ENCODE measurements around the gene DDX20.

DDX20 gene

DNA sequence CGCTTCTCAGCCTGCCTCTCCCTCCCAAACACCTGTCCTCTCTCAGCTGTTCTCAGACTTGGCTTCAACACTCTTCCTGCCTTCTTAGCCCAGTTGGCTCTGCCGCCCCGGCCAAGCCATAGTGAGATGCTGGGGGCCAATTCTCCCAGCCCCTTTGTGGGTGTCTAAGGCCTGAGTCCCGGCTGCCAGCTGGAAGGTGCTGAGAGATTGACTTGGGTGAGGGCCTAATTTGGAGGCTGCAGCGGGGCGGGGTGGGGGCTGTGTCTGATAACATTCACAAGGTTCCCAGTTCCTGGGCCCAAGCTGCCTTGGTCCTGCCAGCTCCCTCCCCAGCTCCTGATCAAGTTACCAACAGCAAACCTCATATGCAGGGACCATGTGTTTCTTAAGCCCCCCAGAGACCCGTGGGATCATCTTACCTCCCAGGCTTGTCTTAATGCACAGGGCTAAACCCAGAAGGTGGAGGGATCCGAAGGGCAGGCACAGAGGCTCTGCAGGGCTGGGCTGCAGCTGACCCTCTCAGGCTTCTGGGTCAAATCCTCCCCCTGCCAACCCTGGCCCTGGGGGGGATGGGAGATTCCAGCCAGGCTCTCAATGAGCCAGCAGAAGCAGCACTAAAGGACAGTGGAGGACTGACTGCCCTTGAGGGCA lies 26.3 kb upstream of the DDX20 start:
- no peak overlapping the region for H3K27ac Mint-ChIP-seq
- no peaks in the 10 kb centered on the region for H3K9me3 Mint-ChIP-seq

DNA sequence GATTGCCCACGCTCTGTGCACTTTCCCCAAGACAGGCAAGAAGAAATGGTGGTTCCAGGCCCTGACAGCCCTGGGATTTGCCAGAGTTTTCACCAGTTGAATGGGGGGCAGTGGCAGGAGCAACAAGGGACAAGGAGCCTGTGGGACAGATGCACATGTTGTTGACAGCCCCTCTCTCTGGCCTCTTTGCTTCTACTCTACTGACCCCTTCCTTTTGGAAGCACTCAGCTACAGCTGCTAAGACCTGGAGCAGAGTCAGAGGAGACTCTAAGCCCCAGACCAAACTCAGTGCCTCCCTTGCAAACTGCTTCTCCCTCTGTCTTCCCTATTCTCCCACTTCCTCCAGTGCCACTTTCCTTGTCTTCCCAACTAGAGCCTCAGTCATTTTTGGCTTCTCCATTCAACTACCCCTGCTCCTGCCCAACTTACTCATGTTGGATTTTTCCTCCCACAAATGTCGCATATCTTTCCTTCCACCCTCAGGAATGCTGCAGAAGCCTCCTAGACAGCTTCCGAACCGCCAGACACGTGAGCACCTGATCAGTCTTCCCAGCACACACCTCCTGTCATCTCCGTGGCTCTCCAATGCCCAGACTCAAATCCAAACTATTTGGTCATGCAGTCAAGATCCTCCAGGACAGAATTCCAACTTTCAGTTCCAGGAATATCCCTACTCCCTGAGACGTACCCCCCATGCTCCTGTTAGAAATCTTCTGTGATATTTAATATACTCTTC lies 25.6 kb upstream of the DDX20 start:
- H3K36me3 Mint-ChIP-seq = peaks cover 11% of the 10 kb centered on the region
- no peak overlapping the region for H3K27ac Mint-ChIP-seq
- DNase-seq (ENCODE audit: low spot score in 2 of 2) = no peak
- no peak for ATAC-seq
- no peaks in the 10 kb centered on the region for H3K9me3 Mint-ChIP-seq
- H3K4me1 Mint-ChIP-seq = peaks cover 6% of the 10 kb centered on the region
- no peak overlapping the region for H3K4me3 Mint-ChIP-seq

More for the DNA sequence above, 26.3 kb upstream of the DDX20 start:
- Mint-ChIP-seq H3K4me1 (peaks cover 6% of the 10 kb centered on the region), H3K4me3 (no peak overlapping the region), H3K36me3 (peaks cover 11% of the 10 kb centered on the region)
- DNase-seq (ENCODE audit: low spot score in 2 of 2) = no peak
- ATAC-seq = no peak

DNA sequence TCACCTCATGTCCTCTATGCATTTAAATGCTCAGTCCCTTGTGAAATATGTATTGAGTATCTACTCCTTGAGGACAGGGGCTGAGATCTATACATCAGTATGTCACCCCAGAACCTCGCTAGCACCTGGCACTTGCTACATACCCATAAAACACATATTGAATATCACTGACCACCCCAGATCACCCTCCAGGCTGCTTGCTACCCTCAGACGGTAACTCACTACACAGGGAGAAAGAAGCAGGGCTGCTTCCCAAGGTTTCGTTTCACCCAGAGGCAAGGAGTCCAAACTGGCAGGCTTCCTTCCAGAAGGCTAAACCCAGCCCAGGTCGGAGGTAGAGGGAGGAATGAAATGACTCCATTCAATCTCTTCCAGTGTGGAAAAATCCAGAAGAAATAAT lies 25.0 kb upstream of the DDX20 start:
- no peaks in the 10 kb centered on the region for H3K9me3 Mint-ChIP-seq
- H3K36me3 Mint-ChIP-seq = peaks cover 11% of the 10 kb centered on the region
- no peak overlapping the region for H3K4me3 Mint-ChIP-seq
- DNase-seq (ENCODE audit: low spot score in 2 of 2) (no peak), ATAC-seq (no peak)
- H3K27ac Mint-ChIP-seq = no peak overlapping the region
- peaks cover 6% of the 10 kb centered on the region for H3K4me1 Mint-ChIP-seq

- H3K4me1 Mint-ChIP-seq = peaks cover 6% of the 10 kb centered on the region
- H3K27ac Mint-ChIP-seq = no peak overlapping the region
- no peak for ATAC-seq
- no peak for DNase-seq (ENCODE audit: low spot score in 2 of 2)
- no peaks in the 10 kb centered on the region for H3K9me3 Mint-ChIP-seq
- H3K36me3 Mint-ChIP-seq = peaks cover 5% of the 10 kb centered on the region
- H3K4me3 Mint-ChIP-seq = no peak overlapping the region
Measured at GRCh38 chr1:111731956-111732355, 23.7 kb upstream of the DDX20 start.

DNA sequence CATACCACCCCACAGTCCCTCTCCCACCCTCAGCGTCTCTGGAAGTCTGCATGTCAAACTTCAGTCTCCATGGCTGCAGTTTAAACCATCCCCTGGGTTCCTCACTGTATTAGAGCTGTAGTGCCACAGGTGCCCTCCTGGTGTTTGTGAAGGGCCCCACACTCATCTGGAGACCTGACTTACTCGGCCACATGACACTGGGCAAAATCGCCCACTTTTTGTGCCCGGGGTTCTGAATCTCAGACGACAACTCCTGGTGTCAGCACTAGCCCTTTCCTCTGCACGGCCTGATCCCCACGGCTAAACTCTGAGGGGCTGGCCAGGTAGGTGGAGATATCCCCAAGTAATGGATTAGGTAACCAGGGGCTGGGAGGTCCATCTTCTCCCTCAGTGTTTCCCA lies 23.0 kb upstream of the DDX20 start:
- Mint-ChIP-seq H3K27ac (no peak overlapping the region), H3K4me3 (no peak overlapping the region), H3K36me3 (peaks cover 5% of the 10 kb centered on the region), H3K9me3 (no peaks in the 10 kb centered on the region), H3K4me1 (peaks cover 12% of the 10 kb centered on the region)
- DNase-seq (ENCODE audit: low spot score in 2 of 2) (no peak), ATAC-seq (no peak)

DNA sequence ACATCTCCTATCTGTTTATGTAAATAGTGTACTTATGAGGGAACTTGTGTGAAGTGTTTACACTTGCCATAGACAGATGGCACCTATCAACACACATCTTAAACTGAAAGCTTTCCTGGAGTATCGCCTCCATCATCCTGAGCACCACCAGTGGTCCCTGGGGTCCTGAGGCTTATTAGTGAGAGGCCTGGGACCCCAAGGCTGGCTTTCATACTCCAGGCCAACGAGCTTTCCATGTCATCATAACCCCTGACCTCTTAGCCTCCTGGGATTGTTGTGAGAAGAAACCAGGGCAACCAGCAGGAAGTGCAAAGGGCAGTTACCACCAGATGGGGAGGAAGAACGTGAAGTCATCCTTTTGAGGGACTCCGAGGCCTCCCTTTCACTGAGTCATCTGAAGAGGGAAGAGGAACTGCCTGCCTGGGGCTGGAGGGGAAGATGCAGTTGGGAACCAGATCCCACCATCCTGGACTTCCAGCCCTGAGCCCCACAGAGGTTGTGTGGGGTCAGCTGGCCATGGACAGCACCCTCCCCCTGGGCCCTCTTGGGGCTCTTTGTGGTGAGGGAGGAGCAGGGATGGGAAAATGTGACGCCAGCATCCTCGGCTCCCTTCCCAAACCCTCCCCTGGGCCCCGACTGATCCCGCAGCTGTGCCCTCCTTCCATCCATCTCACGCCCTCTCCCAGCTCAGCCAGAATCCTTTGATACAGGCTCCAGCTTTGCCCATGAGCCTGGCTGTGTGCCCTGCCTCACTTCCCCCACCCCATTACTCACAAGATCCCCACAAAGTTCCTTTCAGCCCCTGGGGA lies 22.3 kb upstream of the DDX20 start:
- Mint-ChIP-seq H3K9me3 (no peaks in the 10 kb centered on the region), H3K36me3 (no peaks in the 10 kb centered on the region), H3K27ac (peak overlapping the region; percentile 11), H3K4me1 (peaks cover 18% of the 10 kb centered on the region), H3K4me3 (no peak overlapping the region)
- DNase-seq (ENCODE audit: low spot score in 2 of 2) = no peak
- ATAC-seq = peak; percentile 65

- ATAC-seq (no peak), DNase-seq (ENCODE audit: low spot score in 2 of 2) (no peak)
- peaks cover 23% of the 10 kb centered on the region for H3K4me1 Mint-ChIP-seq
- H3K27ac Mint-ChIP-seq = peak overlapping the region; percentile 11
- no peaks in the 10 kb centered on the region for H3K9me3 Mint-ChIP-seq
- H3K36me3 Mint-ChIP-seq = no peaks in the 10 kb centered on the region
- no peak overlapping the region for H3K4me3 Mint-ChIP-seq
Measured at GRCh38 chr1:111733992-111734341, 21.7 kb upstream of the DDX20 start.

DNA sequence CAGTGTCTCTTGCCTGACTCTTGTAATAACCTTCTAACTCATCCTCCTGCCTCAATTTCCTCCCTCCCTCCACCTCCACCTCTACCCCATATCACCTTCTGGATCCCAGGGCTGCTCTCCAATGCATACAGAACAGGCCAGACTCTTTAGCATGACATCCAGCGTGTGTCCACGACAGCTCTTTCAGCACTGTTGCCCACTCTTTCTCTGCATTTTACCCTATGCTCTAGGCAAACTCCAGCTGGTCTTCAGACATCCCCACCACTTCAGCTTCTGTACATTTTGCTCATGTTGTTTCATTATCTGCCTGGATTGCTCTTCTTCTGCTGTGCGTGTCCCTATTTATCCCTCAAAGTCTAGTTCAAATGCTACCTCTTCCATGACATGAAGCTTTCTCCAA lies 21.3 kb upstream of the DDX20 start:
- DNase-seq (ENCODE audit: low spot score in 2 of 2) = no peak
- H3K27ac Mint-ChIP-seq = no peak overlapping the region
- peaks cover 25% of the 10 kb centered on the region for H3K4me1 Mint-ChIP-seq
- no peak for ATAC-seq
- no peaks in the 10 kb centered on the region for H3K9me3 Mint-ChIP-seq
- H3K36me3 Mint-ChIP-seq = no peaks in the 10 kb centered on the region
- H3K4me3 Mint-ChIP-seq = no peak overlapping the region

DNA sequence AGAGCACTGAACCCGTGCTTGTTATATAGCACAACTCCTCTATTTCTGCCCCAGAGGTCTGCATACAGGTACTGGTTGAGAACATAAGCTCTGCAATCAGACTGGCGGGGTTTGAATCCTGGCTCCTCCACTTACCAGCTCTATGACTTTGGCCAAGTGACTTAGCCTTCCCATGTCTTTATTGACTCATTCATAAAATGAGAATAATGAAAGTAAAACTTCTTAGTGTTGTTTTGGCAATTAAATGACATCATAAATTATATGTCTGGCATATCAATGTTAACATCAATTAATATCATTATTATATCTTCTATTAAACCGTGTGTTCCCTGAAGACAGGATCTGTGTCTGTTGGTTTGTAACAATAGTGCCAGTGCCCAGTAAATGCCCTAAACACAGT lies 20.8 kb upstream of the DDX20 start:
- Mint-ChIP-seq H3K4me3 (no peak overlapping the region), H3K27ac (no peak overlapping the region), H3K36me3 (no peaks in the 10 kb centered on the region), H3K4me1 (peaks cover 28% of the 10 kb centered on the region), H3K9me3 (no peaks in the 10 kb centered on the region)
- DNase-seq (ENCODE audit: low spot score in 2 of 2) = no peak
- ATAC-seq = no peak

GRCh38 chr1:111735321-111735720 lies 20.4 kb upstream of the DDX20 start:
- ATAC-seq = no peak
- H3K4me3 Mint-ChIP-seq = no peak overlapping the region
- no peaks in the 10 kb centered on the region for H3K9me3 Mint-ChIP-seq
- peaks cover 32% of the 10 kb centered on the region for H3K4me1 Mint-ChIP-seq
- no peaks in the 10 kb centered on the region for H3K36me3 Mint-ChIP-seq
- no peak for DNase-seq (ENCODE audit: low spot score in 2 of 2)
- H3K27ac Mint-ChIP-seq = no peak overlapping the region

- Mint-ChIP-seq H3K9me3 (no peaks in the 10 kb centered on the region), H3K4me1 (peaks cover 39% of the 10 kb centered on the region), H3K27ac (no peak overlapping the region), H3K4me3 (no peak overlapping the region), H3K36me3 (no peaks in the 10 kb centered on the region)
- no peak for ATAC-seq
- DNase-seq (ENCODE audit: low spot score in 2 of 2) = no peak
Measured at GRCh38 chr1:111735858-111736544, 19.7 kb upstream of the DDX20 start.

GRCh38 chr1:111736548-111737215 lies 19.0 kb upstream of the DDX20 start:
- H3K4me3 Mint-ChIP-seq = no peak overlapping the region
- H3K36me3 Mint-ChIP-seq = no peaks in the 10 kb centered on the region
- no peak for ATAC-seq
- peaks cover 39% of the 10 kb centered on the region for H3K4me1 Mint-ChIP-seq
- H3K9me3 Mint-ChIP-seq = no peaks in the 10 kb centered on the region
- no peak overlapping the region for H3K27ac Mint-ChIP-seq
- DNase-seq (ENCODE audit: low spot score in 2 of 2) = no peak

GRCh38 chr1:111737216-111738132 lies 18.2 kb upstream of the DDX20 start:
- DNase-seq (ENCODE audit: low spot score in 2 of 2) = no peak
- no peaks in the 10 kb centered on the region for H3K36me3 Mint-ChIP-seq

DNA sequence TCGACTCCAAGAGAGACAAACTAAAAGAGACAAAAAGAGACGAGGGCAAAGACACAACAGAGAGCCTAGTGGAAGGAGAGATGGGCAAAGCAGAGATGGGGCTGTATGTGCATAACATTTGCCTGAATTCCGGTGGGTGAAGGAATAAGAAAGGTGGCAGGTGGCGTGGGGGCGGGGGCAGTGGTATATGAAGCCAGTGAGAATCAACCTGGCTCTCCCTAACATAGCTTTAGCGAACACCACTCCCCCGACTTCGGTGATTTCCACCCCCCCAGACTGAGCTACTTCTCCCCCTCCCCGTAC lies 17.6 kb upstream of the DDX20 start:
- H3K27ac Mint-ChIP-seq = peak overlapping the region; percentile 30
- ATAC-seq (no peak), DNase-seq (ENCODE audit: low spot score in 2 of 2) (no peak)
- peak overlapping the region; percentile 85 for H3K4me3 Mint-ChIP-seq
- H3K4me1 Mint-ChIP-seq = peaks cover 37% of the 10 kb centered on the region
- H3K36me3 Mint-ChIP-seq = no peaks in the 10 kb centered on the region
- H3K9me3 Mint-ChIP-seq = no peaks in the 10 kb centered on the region

More at GRCh38 chr1:111737216-111738132, 18.2 kb upstream of the DDX20 start:
- Mint-ChIP-seq H3K27ac (peak overlapping the region; percentile 30), H3K4me1 (peaks cover 39% of the 10 kb centered on the region), H3K4me3 (peak overlapping the region; percentile 85), H3K9me3 (no peaks in the 10 kb centered on the region)
- ATAC-seq = no peak

Measured in stimulated activated effector memory CD8-positive, alpha-beta T cell treated with anti-CD3 and anti-CD28 coated beads, Interleukin-12 subunit alpha, Interleukin-12 subunit beta, amount 100 ng/mL, for 72 hours (primary cell).